Type B pancreatic cell (in vitro differentiated cells): ENCODE results near the gene OR6V1. TPM values are rescaled to one million over a fixed set of nuclear protein-coding genes. Genes with fewer than 3 reads are reported as not detected.

ENCODE experiments used
- DNase-seq: peaks from one replicate; pipeline ENCODE4 v3.0.0; 2021; ENCODE audit warnings: mixed read lengths; ENCODE audit not compliant: unreplicated experiment; ENCODE audit errors: extremely low spot score
- H3K27ac Mint-ChIP-seq: 2 replicates; pipeline ENCODE4 v1.8.0; 2021; ENCODE audit warnings: mild to moderate bottlenecking, mixed read lengths
- H3K27me3 Mint-ChIP-seq: 2 replicates; pipeline ENCODE4 v1.8.0; 2021; ENCODE audit warnings: mixed read lengths
- H3K36me3 Mint-ChIP-seq: 2 replicates; pipeline ENCODE4 v1.8.0; 2021; ENCODE audit warnings: mixed read lengths
- H3K4me1 Mint-ChIP-seq: one replicate; pipeline ENCODE4 v1.8.0; 2021; ENCODE audit warnings: mixed read lengths; ENCODE audit not compliant: unreplicated experiment
- H3K4me3 Mint-ChIP-seq: 2 replicates; pipeline ENCODE4 v1.8.0; 2021; ENCODE audit warnings: mild to moderate bottlenecking, mixed read lengths
- H3K9me3 Mint-ChIP-seq: 2 replicates; pipeline ENCODE4 v1.8.0; 2021; ENCODE audit warnings: mixed read lengths
- CTCF ChIP-seq: fragments of 200-600 bp; sonication (generic); conservative IDR thresholded peaks from 2 replicates; pipeline ENCODE4 v1.5.0; 2021; ENCODE audit warnings: antibody characterized with exemption, mild to moderate bottlenecking
- total RNA-seq: library from RNA; stranded (reverse); gene quantifications from 2 replicates; pipeline ENCODE4 v1.2.1, GENCODE V29; 2021; ENCODE audit warnings: low replicate concordance

The OR6V1 gene
- total RNA-seq, 1 donor from 2014 or later: not detected

GRCh38 chr7:143038635-143039034, 13.5 kb upstream of the OR6V1 start:
- Mint-ChIP-seq H3K36me3 (no peaks in the 10 kb centered on the region), H3K4me1 (peaks cover 11% of the 10 kb centered on the region), H3K27me3 (peaks cover 4% of the 10 kb centered on the region), H3K27ac (no peak overlapping the region), H3K4me3 (no peak overlapping the region), H3K9me3 (peaks cover 3% of the 10 kb centered on the region)
- no peak for DNase-seq
- TF ChIP-seq CTCF: no peak

- H3K4me3 Mint-ChIP-seq: no peak overlapping the region
- TF ChIP-seq CTCF: no peak
- peaks cover 6% of the 10 kb centered on the region for H3K27me3 Mint-ChIP-seq
- no peaks in the 10 kb centered on the region for H3K36me3 Mint-ChIP-seq
- no peak for DNase-seq
- H3K27ac Mint-ChIP-seq: no peak overlapping the region
- peaks cover 11% of the 10 kb centered on the region for H3K4me1 Mint-ChIP-seq
- no peaks in the 10 kb centered on the region for H3K9me3 Mint-ChIP-seq
These were observed 11.9 kb upstream of the OR6V1 start for GRCh38 chr7:143040209-143040715.

GRCh38 chr7:143041346-143041745, 10.8 kb upstream of the OR6V1 start:
- Mint-ChIP-seq H3K36me3 (no peaks in the 10 kb centered on the region), H3K4me3 (no peak overlapping the region)

GRCh38 chr7:143042159-143042789, 9.9 kb upstream of the OR6V1 start:
- no peak overlapping the region for H3K4me3 Mint-ChIP-seq
- H3K4me1 Mint-ChIP-seq: peaks cover 11% of the 10 kb centered on the region
- H3K27me3 Mint-ChIP-seq: peaks cover 6% of the 10 kb centered on the region
- no peak for TF ChIP-seq CTCF
- no peaks in the 10 kb centered on the region for H3K9me3 Mint-ChIP-seq
- no peaks in the 10 kb centered on the region for H3K36me3 Mint-ChIP-seq
- DNase-seq: no peak
- H3K27ac Mint-ChIP-seq: peak overlapping the region; percentile 69

More at GRCh38 chr7:143041346-143041745, 10.8 kb upstream of the OR6V1 start:
- Mint-ChIP-seq H3K27ac (no peak overlapping the region), H3K4me1 (peaks cover 11% of the 10 kb centered on the region), H3K27me3 (peaks cover 6% of the 10 kb centered on the region), H3K9me3 (no peaks in the 10 kb centered on the region)
- DNase-seq: no peak
- TF ChIP-seq CTCF: no peak

- no peak for TF ChIP-seq CTCF
- Mint-ChIP-seq H3K27me3 (peaks cover 6% of the 10 kb centered on the region), H3K9me3 (no peaks in the 10 kb centered on the region), H3K27ac (peak overlapping the region; percentile 69), H3K4me3 (no peak overlapping the region), H3K36me3 (no peaks in the 10 kb centered on the region), H3K4me1 (peaks cover 11% of the 10 kb centered on the region)
- DNase-seq: no peak
These were observed 9.3 kb upstream of the OR6V1 start for GRCh38 chr7:143042790-143043271.
